ENCODE data around the gene SLC17A1.

The SLC17A1 gene

GRCh38 chr6:25875563-25875905 lies 43.7 kb upstream of the SLC17A1 start:
- H3K23ac ChIP-seq (ENCODE audit: low read depth, low read length, poor library complexity) = no peak overlapping the region
- no peak overlapping the region for H4K91ac ChIP-seq (ENCODE audit: low read depth, low read length, poor library complexity)
- H2BK12ac ChIP-seq (ENCODE audit: low read length) = no peak overlapping the region
- H3K27me3 ChIP-seq (ENCODE audit: control insufficient read depth in 3 of 3, insufficient read depth in 3 of 3, low read depth in 1 of 3, low read length in 3 of 3) = no peaks in the 10 kb centered on the region
- H2BK120ac ChIP-seq (ENCODE audit: low read depth, low read length) = no peak overlapping the region
- DNase-seq (ENCODE audit: low spot score) = no peak
- no peaks in the 10 kb centered on the region for H3K36me3 ChIP-seq (replicated peaks in 1 of 2; ENCODE audit: control insufficient read depth in 2 of 2, insufficient read depth in 2 of 2, low read length in 2 of 2)
- H3K79me1 ChIP-seq (ENCODE audit: low read depth, low read length) = no peaks in the 10 kb centered on the region
- no peaks in the 10 kb centered on the region for H3K9me3 ChIP-seq (replicated peaks in 1 of 2; ENCODE audit: control insufficient read depth in 2 of 2, insufficient read depth in 1 of 2, low read depth in 1 of 2, low read length in 2 of 2)
- no peak overlapping the region for H3K27ac ChIP-seq (replicated peaks; ENCODE audit: low read length)
- H3K14ac ChIP-seq (ENCODE audit: low read length) = no peak overlapping the region
- H2BK5ac ChIP-seq (ENCODE audit: low read length) = no peak overlapping the region
- no peak overlapping the region for H3K9ac ChIP-seq (ENCODE audit: low read depth, low read length, poor library complexity)
- H3K4me1 ChIP-seq (ENCODE audit: control insufficient read depth in 2 of 2, insufficient read depth in 1 of 2, low read depth in 1 of 2, low read length in 2 of 2) = no peaks in the 10 kb centered on the region
- no peak overlapping the region for H4K8ac ChIP-seq (ENCODE audit: low read depth, low read length)
- no peak overlapping the region for H3K4me3 ChIP-seq (ENCODE audit: low read length in 2 of 2)
- H2AFZ ChIP-seq (ENCODE audit: low read length) = no peak overlapping the region
- WGBS, 2 donors (ENCODE audit: extremely low coverage in 2 of 2, insufficient read length in 2 of 2, insufficient replicate concordance in 1 of 2) = no CpG with 5 or more reads among the region's 3 CpGs
- H2AK5ac ChIP-seq (ENCODE audit: low read depth, low read length) = no peak overlapping the region
- no peak overlapping the region for H3K18ac ChIP-seq (ENCODE audit: low read length)
- no peak overlapping the region for H3K4me2 ChIP-seq (ENCODE audit: insufficient read depth, low read length, poor library complexity, severe bottlenecking)
- no peak overlapping the region for H3K4ac ChIP-seq (ENCODE audit: low read length)
- H2BK15ac ChIP-seq (ENCODE audit: low read length) = no peak overlapping the region

DNA sequence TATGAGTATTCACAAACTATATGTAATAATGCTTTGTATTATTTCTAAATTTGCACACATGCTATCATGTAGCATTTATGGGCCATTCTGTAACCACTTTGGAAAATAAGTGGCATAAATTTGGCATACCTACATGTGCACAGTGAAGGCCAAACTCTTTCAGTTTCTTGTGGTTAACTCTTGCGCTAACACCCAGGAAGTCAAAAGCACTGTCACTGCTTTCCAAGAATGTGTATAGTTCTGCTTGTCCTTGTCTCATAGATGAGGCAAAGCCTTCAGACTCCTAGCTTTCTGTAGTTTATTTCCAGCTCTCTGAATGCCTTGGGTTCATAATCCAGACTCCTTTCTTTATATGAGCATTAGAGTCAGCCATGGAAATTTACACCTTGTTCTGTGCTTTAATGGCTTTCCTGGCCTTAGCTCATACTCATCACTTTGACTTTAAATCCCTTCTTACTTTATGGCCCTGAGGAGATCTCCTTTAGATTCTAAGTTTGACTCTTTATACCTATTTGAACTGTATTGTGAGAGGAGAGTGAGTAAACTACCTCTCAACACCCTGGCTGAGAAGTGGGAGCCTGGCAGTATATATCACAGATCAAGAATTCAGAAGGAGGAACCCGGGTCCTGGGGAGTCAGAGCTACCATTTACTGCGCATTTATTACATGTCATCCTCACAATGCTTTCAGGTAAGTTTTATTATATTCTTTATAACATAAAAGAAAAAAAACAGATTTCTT lies 43.1 kb upstream of the SLC17A1 start:
- no peak overlapping the region for H3K18ac ChIP-seq (ENCODE audit: low read length)
- H2BK120ac ChIP-seq (ENCODE audit: low read depth, low read length) = no peak overlapping the region
- DNase-seq (ENCODE audit: low spot score) = no peak
- no peaks in the 10 kb centered on the region for H3K4me1 ChIP-seq (ENCODE audit: control insufficient read depth in 2 of 2, insufficient read depth in 1 of 2, low read depth in 1 of 2, low read length in 2 of 2)
- H3K79me1 ChIP-seq (ENCODE audit: low read depth, low read length) = no peaks in the 10 kb centered on the region
- no peak overlapping the region for H3K23ac ChIP-seq (ENCODE audit: low read depth, low read length, poor library complexity)
- H3K4me3 ChIP-seq (ENCODE audit: low read length in 2 of 2) = no peak overlapping the region
- H2AK5ac ChIP-seq (ENCODE audit: low read depth, low read length) = no peak overlapping the region
- no peak overlapping the region for H3K4me2 ChIP-seq (ENCODE audit: insufficient read depth, low read length, poor library complexity, severe bottlenecking)
- H3K9ac ChIP-seq (ENCODE audit: low read depth, low read length, poor library complexity) = no peak overlapping the region
- H3K36me3 ChIP-seq (replicated peaks in 1 of 2; ENCODE audit: control insufficient read depth in 2 of 2, insufficient read depth in 2 of 2, low read length in 2 of 2) = no peaks in the 10 kb centered on the region
- no peak overlapping the region for H2BK5ac ChIP-seq (ENCODE audit: low read length)
- no peak overlapping the region for H4K91ac ChIP-seq (ENCODE audit: low read depth, low read length, poor library complexity)
- H3K14ac ChIP-seq (ENCODE audit: low read length) = no peak overlapping the region
- no peak overlapping the region for H2BK15ac ChIP-seq (ENCODE audit: low read length)
- no peaks in the 10 kb centered on the region for H3K9me3 ChIP-seq (replicated peaks in 1 of 2; ENCODE audit: control insufficient read depth in 2 of 2, insufficient read depth in 1 of 2, low read depth in 1 of 2, low read length in 2 of 2)
- no peak overlapping the region for H2BK12ac ChIP-seq (ENCODE audit: low read length)
- no peaks in the 10 kb centered on the region for H3K27me3 ChIP-seq (ENCODE audit: control insufficient read depth in 3 of 3, insufficient read depth in 3 of 3, low read depth in 1 of 3, low read length in 3 of 3)
- no CpG with 5 or more reads among the region's 3 CpGs for WGBS, 2 donors (ENCODE audit: extremely low coverage in 2 of 2, insufficient read length in 2 of 2, insufficient replicate concordance in 1 of 2)
- H2AFZ ChIP-seq (ENCODE audit: low read length) = no peak overlapping the region
- no peak overlapping the region for H3K4ac ChIP-seq (ENCODE audit: low read length)
- H3K27ac ChIP-seq (replicated peaks; ENCODE audit: low read length) = no peak overlapping the region
- no peak overlapping the region for H4K8ac ChIP-seq (ENCODE audit: low read depth, low read length)

DNA sequence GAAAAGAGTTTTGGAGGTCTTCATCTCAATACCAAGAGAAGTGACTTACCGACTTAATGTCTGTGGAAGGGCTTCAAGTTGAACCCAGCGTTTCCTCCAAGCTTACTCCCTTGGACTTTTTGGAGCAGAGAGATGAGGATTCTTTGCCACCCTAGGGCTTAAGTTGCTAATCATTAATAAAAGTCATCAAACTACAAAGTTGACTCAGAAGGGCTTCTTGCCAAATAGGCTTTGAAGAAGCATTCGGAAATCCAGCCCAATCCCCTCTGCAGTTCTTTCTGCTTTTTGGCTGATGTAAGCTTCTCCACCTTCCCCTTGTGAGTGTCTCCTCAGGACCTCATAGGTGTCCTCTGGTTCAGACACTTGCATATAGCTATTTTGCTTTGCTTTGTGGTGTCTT lies 42.3 kb upstream of the SLC17A1 start, which contains the start of gene SLC17A3:
Gene SLC17A3 (minus strand): TSS at position 126 of the 400 bp plus-strand sequence. CDS start 5,856 bp downstream, outside the sequence.
- WGBS, 2 donors (ENCODE audit: extremely low coverage in 2 of 2, insufficient read length in 2 of 2, insufficient replicate concordance in 1 of 2) = no CpG with 5 or more reads among the region's 3 CpGs
- Histone ChIP-seq H3K27ac (replicated peaks; ENCODE audit: low read length) (no peak within 1 kb of the TSS), H3K18ac (ENCODE audit: low read length) (no peak within 1 kb of the TSS)

GRCh38 chr6:25872814-25873213 lies 41.0 kb upstream of the SLC17A1 start:
- Histone ChIP-seq H3K9ac (ENCODE audit: low read depth, low read length, poor library complexity) (no peak overlapping the region), H2AFZ (ENCODE audit: low read length) (no peak overlapping the region), H2BK120ac (ENCODE audit: low read depth, low read length) (no peak overlapping the region), H4K91ac (ENCODE audit: low read depth, low read length, poor library complexity) (no peak overlapping the region), H3K79me1 (ENCODE audit: low read depth, low read length) (no peaks in the 10 kb centered on the region), H2BK12ac (ENCODE audit: low read length) (no peak overlapping the region), H2BK15ac (ENCODE audit: low read length) (no peak overlapping the region), H3K4me3 (ENCODE audit: low read length in 2 of 2) (no peak overlapping the region), H3K9me3 (replicated peaks in 1 of 2; ENCODE audit: control insufficient read depth in 2 of 2, insufficient read depth in 1 of 2, low read depth in 1 of 2, low read length in 2 of 2) (no peaks in the 10 kb centered on the region), H3K18ac (ENCODE audit: low read length) (no peak overlapping the region), H3K4me2 (ENCODE audit: insufficient read depth, low read length, poor library complexity, severe bottlenecking) (no peak overlapping the region), H2BK5ac (ENCODE audit: low read length) (no peak overlapping the region), H3K23ac (ENCODE audit: low read depth, low read length, poor library complexity) (no peak overlapping the region), H3K27ac (replicated peaks; ENCODE audit: low read length) (no peak overlapping the region), H2AK5ac (ENCODE audit: low read depth, low read length) (no peak overlapping the region), H3K36me3 (replicated peaks in 1 of 2; ENCODE audit: control insufficient read depth in 2 of 2, insufficient read depth in 2 of 2, low read length in 2 of 2) (no peaks in the 10 kb centered on the region), H3K4ac (ENCODE audit: low read length) (no peak overlapping the region), H4K8ac (ENCODE audit: low read depth, low read length) (no peak overlapping the region), H3K27me3 (ENCODE audit: control insufficient read depth in 3 of 3, insufficient read depth in 3 of 3, low read depth in 1 of 3, low read length in 3 of 3) (no peaks in the 10 kb centered on the region), H3K14ac (ENCODE audit: low read length) (no peak overlapping the region), H3K4me1 (ENCODE audit: control insufficient read depth in 2 of 2, insufficient read depth in 1 of 2, low read depth in 1 of 2, low read length in 2 of 2) (no peaks in the 10 kb centered on the region)
- DNase-seq (ENCODE audit: low spot score) = no peak
- WGBS, 2 donors (ENCODE audit: extremely low coverage in 2 of 2, insufficient read length in 2 of 2, insufficient replicate concordance in 1 of 2) = no CpG with 5 or more reads among the region's 1 CpG

More for the DNA sequence above, 42.3 kb upstream of the SLC17A1 start, which contains the start of gene SLC17A3:
- DNase-seq (ENCODE audit: low spot score) = no peak
- Histone ChIP-seq H2BK15ac (ENCODE audit: low read length) (no peak within 1 kb of the TSS), H2BK12ac (ENCODE audit: low read length) (no peak within 1 kb of the TSS), H3K27me3 (ENCODE audit: control insufficient read depth in 3 of 3, insufficient read depth in 3 of 3, low read depth in 1 of 3, low read length in 3 of 3) (no peaks in the 10 kb centered on the region), H2AK5ac (ENCODE audit: low read depth, low read length) (no peak within 1 kb of the TSS), H3K4me3 (ENCODE audit: low read length in 2 of 2) (no peak within 1 kb of the TSS), H2BK5ac (ENCODE audit: low read length) (no peak within 1 kb of the TSS), H3K9me3 (replicated peaks in 1 of 2; ENCODE audit: control insufficient read depth in 2 of 2, insufficient read depth in 1 of 2, low read depth in 1 of 2, low read length in 2 of 2) (no peaks in the 10 kb centered on the region), H3K36me3 (replicated peaks in 1 of 2; ENCODE audit: control insufficient read depth in 2 of 2, insufficient read depth in 2 of 2, low read length in 2 of 2) (no peaks in the 10 kb centered on the region), H4K8ac (ENCODE audit: low read depth, low read length) (no peak within 1 kb of the TSS), H3K14ac (ENCODE audit: low read length) (no peak within 1 kb of the TSS), H4K91ac (ENCODE audit: low read depth, low read length, poor library complexity) (no peak within 1 kb of the TSS), H3K79me1 (ENCODE audit: low read depth, low read length) (no peaks in the 10 kb centered on the region), H2AFZ (ENCODE audit: low read length) (no peak within 1 kb of the TSS), H3K4me1 (ENCODE audit: control insufficient read depth in 2 of 2, insufficient read depth in 1 of 2, low read depth in 1 of 2, low read length in 2 of 2) (no peaks in the 10 kb centered on the region), H2BK120ac (ENCODE audit: low read depth, low read length) (no peak within 1 kb of the TSS), H3K4ac (ENCODE audit: low read length) (no peak within 1 kb of the TSS), H3K9ac (ENCODE audit: low read depth, low read length, poor library complexity) (no peak within 1 kb of the TSS), H3K23ac (ENCODE audit: low read depth, low read length, poor library complexity) (no peak within 1 kb of the TSS), H3K4me2 (ENCODE audit: insufficient read depth, low read length, poor library complexity, severe bottlenecking) (no peak within 1 kb of the TSS)

Measured in neuronal stem cell (in vitro differentiated cells).